Type B pancreatic cell (in vitro differentiated cells): ENCODE data around the gene SEC24D. TPM values are rescaled to one million over a fixed set of nuclear protein-coding genes. Genes with fewer than 3 reads are reported as not detected.

Experiments used
- DNase-seq: peaks from one replicate; pipeline ENCODE4 v3.0.0; 2021; ENCODE audit warnings: mixed read lengths; ENCODE audit not compliant: unreplicated experiment; ENCODE audit errors: extremely low spot score
- H3K27ac Mint-ChIP-seq: 2 replicates; pipeline ENCODE4 v1.8.0; 2021; ENCODE audit warnings: mild to moderate bottlenecking, mixed read lengths
- H3K27me3 Mint-ChIP-seq: 2 replicates; pipeline ENCODE4 v1.8.0; 2021; ENCODE audit warnings: mixed read lengths
- H3K36me3 Mint-ChIP-seq: 2 replicates; pipeline ENCODE4 v1.8.0; 2021; ENCODE audit warnings: mixed read lengths
- H3K4me1 Mint-ChIP-seq: one replicate; pipeline ENCODE4 v1.8.0; 2021; ENCODE audit warnings: mixed read lengths; ENCODE audit not compliant: unreplicated experiment
- H3K4me3 Mint-ChIP-seq: 2 replicates; pipeline ENCODE4 v1.8.0; 2021; ENCODE audit warnings: mild to moderate bottlenecking, mixed read lengths
- H3K9me3 Mint-ChIP-seq: 2 replicates; pipeline ENCODE4 v1.8.0; 2021; ENCODE audit warnings: mixed read lengths
- total RNA-seq: library from RNA; stranded (reverse); gene quantifications from 2 replicates; pipeline ENCODE4 v1.2.1, GENCODE V29; 2021; ENCODE audit warnings: low replicate concordance
- TF ChIP-seq, protein P1 (sequence below): fragments of 200-600 bp; sonication (generic); conservative IDR thresholded peaks from 2 replicates; pipeline ENCODE4 v1.5.0; 2021; ENCODE audit warnings: antibody characterized with exemption, mild to moderate bottlenecking

The SEC24D gene
- total RNA-seq, 1 donor from 2014 or later: 53.9 TPM

DNA sequence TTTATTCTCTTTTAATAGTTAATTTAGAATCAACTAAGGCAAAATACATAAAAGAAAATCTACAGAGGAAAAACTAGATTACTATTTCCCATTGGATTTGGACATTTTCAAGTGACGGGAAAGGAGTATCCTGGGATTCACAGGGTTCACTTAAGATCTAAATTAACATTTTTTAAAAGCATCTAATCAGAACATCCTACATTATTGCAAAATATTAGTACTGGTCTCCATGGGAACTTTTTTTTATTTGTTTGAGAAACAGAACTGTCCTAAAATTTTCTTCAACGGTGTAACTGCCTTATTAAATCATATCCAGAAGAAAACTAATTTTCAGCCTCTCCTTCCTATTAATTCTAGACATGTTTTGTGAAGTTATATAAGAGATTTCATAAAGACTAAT is 81.0 kb downstream of the SEC24D start:
- Mint-ChIP-seq H3K27me3 (no peaks in the 10 kb centered on the region), H3K27ac (no peak overlapping the region), H3K36me3 (peaks cover 40% of the 10 kb centered on the region), H3K4me1 (peaks cover 28% of the 10 kb centered on the region), H3K9me3 (no peaks in the 10 kb centered on the region), H3K4me3 (no peak overlapping the region)
- DNase-seq: no peak
- TF ChIP-seq, protein P1, sequence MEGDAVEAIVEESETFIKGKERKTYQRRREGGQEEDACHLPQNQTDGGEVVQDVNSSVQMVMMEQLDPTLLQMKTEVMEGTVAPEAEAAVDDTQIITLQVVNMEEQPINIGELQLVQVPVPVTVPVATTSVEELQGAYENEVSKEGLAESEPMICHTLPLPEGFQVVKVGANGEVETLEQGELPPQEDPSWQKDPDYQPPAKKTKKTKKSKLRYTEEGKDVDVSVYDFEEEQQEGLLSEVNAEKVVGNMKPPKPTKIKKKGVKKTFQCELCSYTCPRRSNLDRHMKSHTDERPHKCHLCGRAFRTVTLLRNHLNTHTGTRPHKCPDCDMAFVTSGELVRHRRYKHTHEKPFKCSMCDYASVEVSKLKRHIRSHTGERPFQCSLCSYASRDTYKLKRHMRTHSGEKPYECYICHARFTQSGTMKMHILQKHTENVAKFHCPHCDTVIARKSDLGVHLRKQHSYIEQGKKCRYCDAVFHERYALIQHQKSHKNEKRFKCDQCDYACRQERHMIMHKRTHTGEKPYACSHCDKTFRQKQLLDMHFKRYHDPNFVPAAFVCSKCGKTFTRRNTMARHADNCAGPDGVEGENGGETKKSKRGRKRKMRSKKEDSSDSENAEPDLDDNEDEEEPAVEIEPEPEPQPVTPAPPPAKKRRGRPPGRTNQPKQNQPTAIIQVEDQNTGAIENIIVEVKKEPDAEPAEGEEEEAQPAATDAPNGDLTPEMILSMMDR: no peak

DNA sequence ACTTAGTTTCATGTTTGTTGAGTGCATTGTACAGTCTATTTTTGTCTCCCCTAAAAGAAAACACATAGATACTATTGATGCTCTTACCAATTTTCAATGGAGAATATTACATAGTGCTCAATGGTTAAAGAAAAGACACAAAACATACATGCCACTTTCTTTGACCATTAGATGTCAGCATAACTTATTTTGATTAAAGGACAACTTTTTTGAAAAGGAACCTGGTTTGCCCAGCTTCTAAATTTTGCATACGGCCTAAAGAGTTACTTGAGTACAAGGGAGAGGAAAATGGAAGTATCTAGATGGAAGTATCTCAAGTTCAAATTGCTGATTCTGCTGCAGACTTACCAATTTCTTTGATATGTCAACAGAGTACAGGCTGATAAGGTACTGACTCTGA is 82.2 kb downstream of the SEC24D start:
- H3K36me3 Mint-ChIP-seq: peaks cover 31% of the 10 kb centered on the region
- peaks cover 20% of the 10 kb centered on the region for H3K4me1 Mint-ChIP-seq
- TF ChIP-seq, protein P1: no peak
- H3K27me3 Mint-ChIP-seq: no peaks in the 10 kb centered on the region
- no peak overlapping the region for H3K4me3 Mint-ChIP-seq
- no peaks in the 10 kb centered on the region for H3K9me3 Mint-ChIP-seq
- DNase-seq: no peak
- no peak overlapping the region for H3K27ac Mint-ChIP-seq

DNA sequence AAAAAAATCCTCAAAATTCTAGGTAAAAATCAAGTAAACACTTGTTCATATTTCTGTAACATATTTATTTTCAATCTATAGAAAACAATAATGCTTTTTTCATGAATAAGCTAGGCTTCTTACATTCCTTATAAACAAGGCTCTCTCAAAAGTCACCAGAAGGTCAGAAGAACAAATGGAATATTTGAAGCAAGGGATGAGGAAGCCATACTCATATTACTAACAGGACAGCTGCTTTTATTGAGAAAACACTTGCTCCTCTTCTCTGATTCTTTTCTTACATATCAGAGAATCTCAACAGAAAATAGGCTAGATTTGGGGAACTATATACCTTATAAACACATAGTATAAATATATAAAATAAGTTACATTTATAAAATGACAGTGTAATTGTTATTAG is 82.8 kb downstream of the SEC24D start:
- no peak overlapping the region for H3K27ac Mint-ChIP-seq

DNA sequence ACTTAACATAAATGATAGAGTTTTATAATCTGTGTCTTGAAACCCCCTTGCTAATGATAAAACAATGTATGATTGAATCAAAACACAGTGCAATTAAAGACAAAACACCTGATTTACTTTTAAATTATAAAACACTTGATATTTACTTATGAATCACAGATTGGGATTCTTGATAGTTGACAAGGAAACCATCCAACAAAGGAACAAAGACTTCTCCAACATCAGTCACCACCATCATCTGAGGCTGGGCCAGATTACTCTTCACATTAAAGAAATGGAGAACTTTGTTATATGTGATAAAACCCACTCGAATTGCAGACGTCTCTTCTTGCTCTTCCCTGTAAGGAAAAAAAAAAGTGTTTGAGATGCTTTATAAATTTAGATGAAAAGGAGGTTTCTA is 83.4 kb downstream of the SEC24D start:
- H3K27ac Mint-ChIP-seq: no peak overlapping the region
- no peak overlapping the region for H3K4me3 Mint-ChIP-seq
- no peaks in the 10 kb centered on the region for H3K9me3 Mint-ChIP-seq
- TF ChIP-seq, protein P1: no peak
- peaks cover 31% of the 10 kb centered on the region for H3K36me3 Mint-ChIP-seq
- peaks cover 20% of the 10 kb centered on the region for H3K4me1 Mint-ChIP-seq
- no peak for DNase-seq
- H3K27me3 Mint-ChIP-seq: no peaks in the 10 kb centered on the region

More for the DNA sequence above, 82.8 kb downstream of the SEC24D start:
- no peaks in the 10 kb centered on the region for H3K27me3 Mint-ChIP-seq
- H3K9me3 Mint-ChIP-seq: no peaks in the 10 kb centered on the region
- TF ChIP-seq, protein P1: no peak
- peaks cover 31% of the 10 kb centered on the region for H3K36me3 Mint-ChIP-seq
- no peak overlapping the region for H3K4me3 Mint-ChIP-seq
- peaks cover 20% of the 10 kb centered on the region for H3K4me1 Mint-ChIP-seq
- no peak for DNase-seq

DNA sequence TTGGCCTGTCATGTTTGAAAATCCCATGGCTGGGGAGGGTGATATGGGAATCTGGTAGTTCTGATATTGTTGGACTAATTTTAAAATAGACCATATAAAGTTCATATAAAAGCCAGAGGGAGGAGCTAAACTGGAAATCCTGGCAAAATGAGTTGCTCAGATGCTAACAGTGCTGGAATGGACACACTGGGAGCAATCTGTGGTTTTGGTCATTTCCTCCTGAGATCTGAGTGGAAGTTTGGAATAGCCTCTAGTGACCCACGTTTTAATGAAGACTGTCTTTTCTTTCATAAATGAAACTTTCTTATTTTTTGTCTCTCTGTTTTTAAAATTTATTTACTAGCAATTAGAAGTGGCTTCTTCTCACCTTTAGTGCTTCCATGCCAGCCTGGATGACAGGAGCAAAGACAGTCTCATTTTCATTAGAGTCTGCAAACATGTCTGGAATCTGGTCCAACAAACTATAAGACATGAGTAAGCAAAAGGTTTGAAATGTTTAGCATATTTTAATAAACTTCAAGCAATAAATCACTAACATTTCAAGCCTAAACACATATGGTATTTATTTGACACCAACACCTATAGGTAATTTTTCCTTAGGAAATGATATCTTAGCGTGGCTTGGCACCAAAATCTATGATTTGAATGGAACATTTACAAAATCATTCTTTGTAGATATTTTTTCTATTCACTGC is 84.2 kb downstream of the SEC24D start:
- Mint-ChIP-seq H3K4me3 (no peak overlapping the region), H3K4me1 (peaks cover 20% of the 10 kb centered on the region), H3K27ac (no peak overlapping the region), H3K36me3 (peaks cover 25% of the 10 kb centered on the region), H3K27me3 (no peaks in the 10 kb centered on the region), H3K9me3 (no peaks in the 10 kb centered on the region)
- DNase-seq: no peak
- TF ChIP-seq, protein P1: no peak
